PFSK-1 (cell line): ENCODE measurements around the gene PITPNM2.

Source experiments
- POLR2AphosphoS5 ChIP-seq: IDR thresholded peaks from 2 replicates; pipeline ENCODE4 v1.6.1; 2012; ENCODE audit warnings: low read depth, mild to moderate bottlenecking, control low read depth, low read length, moderate library complexity
- SIN3A ChIP-seq: IDR thresholded peaks from 2 replicates; pipeline ENCODE4 v1.6.1; 2012; ENCODE audit warnings: mild to moderate bottlenecking, low read length, moderate library complexity, borderline replicate concordance; ENCODE audit not compliant: insufficient read depth
- TAF1 ChIP-seq: IDR thresholded peaks from 2 replicates; pipeline ENCODE4 v1.6.1; 2012; ENCODE audit warnings: low read length, control low read depth, borderline replicate concordance; ENCODE audit not compliant: insufficient read depth
- TF ChIP-seq, protein P1 (sequence below), 2 experiments: IDR thresholded peaks; 2 replicates each; pipeline versions ENCODE4 v1.6.1 to v1.8.0; 2011 to 2012; ENCODE audit warnings: low read depth in 2 of 2, low read length in 2 of 2, control low read depth in 1 of 2, inconsistent platforms in 1 of 2, mild to moderate bottlenecking in 1 of 2, moderate library complexity in 1 of 2; ENCODE audit not compliant: insufficient read depth in 1 of 2

DNA sequence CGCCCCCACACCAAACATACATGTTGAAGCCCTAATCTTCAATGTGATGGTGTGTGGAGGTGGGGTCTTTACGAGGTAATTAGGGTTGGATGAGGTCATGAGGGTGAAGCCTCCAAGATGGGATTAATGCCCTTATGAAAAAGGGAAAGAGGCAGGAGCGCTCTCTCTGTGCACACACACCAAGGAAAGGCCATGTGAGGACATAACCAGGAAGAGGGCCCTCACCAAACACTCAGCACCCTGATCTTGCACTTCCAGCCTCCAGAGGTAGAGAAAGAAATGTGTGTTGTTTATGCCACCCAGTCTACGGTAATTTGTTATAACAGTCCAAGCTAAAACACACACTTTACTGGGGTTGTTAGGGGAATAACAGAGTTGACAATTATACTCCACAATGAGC is 14.6 kb upstream of the PITPNM2 start:
- TF ChIP-seq TAF1 (no peak), POLR2AphosphoS5 (no peak), SIN3A (no peak)
- TF ChIP-seq, protein P1, sequence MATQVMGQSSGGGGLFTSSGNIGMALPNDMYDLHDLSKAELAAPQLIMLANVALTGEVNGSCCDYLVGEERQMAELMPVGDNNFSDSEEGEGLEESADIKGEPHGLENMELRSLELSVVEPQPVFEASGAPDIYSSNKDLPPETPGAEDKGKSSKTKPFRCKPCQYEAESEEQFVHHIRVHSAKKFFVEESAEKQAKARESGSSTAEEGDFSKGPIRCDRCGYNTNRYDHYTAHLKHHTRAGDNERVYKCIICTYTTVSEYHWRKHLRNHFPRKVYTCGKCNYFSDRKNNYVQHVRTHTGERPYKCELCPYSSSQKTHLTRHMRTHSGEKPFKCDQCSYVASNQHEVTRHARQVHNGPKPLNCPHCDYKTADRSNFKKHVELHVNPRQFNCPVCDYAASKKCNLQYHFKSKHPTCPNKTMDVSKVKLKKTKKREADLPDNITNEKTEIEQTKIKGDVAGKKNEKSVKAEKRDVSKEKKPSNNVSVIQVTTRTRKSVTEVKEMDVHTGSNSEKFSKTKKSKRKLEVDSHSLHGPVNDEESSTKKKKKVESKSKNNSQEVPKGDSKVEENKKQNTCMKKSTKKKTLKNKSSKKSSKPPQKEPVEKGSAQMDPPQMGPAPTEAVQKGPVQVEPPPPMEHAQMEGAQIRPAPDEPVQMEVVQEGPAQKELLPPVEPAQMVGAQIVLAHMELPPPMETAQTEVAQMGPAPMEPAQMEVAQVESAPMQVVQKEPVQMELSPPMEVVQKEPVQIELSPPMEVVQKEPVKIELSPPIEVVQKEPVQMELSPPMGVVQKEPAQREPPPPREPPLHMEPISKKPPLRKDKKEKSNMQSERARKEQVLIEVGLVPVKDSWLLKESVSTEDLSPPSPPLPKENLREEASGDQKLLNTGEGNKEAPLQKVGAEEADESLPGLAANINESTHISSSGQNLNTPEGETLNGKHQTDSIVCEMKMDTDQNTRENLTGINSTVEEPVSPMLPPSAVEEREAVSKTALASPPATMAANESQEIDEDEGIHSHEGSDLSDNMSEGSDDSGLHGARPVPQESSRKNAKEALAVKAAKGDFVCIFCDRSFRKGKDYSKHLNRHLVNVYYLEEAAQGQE (IDR thresholded peaks at IDR 0.05; ENCODE audit: insufficient read depth in 1 of 2, low read depth in 2 of 2, low read length in 2 of 2), result no peak
